ENCODE data around the gene R3HDML.

The R3HDML gene

DNA sequence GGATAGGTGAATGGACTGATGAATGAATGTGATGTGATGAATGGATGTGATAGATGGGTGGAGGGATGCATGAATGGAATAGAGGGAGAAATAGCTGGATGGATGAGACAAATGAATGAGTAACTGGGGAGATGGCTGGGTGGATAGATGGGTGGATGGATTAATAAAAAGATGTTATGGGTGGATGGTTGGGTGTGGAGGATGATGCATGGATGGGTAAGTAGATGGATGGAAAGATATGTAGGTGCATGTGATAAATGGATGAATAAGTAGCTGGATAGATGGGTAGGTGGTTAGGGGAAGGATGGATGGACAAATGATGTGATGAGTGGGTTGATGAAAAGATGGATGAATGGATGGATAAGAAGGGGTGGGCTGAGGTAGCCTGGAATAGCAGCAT is 23.4 kb downstream of the R3HDML start:
- Histone ChIP-seq H3K27ac (ENCODE audit: low read depth, low read length) (no peak overlapping the region), H3K4me3 (ENCODE audit: low read depth in 1 of 2, low read length in 2 of 2) (no peak overlapping the region), H3K9me3 (ENCODE audit: control insufficient read depth in 1 of 2, low read length in 2 of 2) (no peaks in the 10 kb centered on the region), H3K4me1 (ENCODE audit: control insufficient read depth in 1 of 2, insufficient read depth in 2 of 2, low read length in 2 of 2) (peaks cover 28 to 37% of the 10 kb centered on the region in 2 donors), H3K9ac (ENCODE audit: low read depth in 1 of 2, low read length in 2 of 2) (no peak overlapping the region), H3K27me3 (ENCODE audit: control insufficient read depth in 1 of 2, insufficient read depth in 2 of 2, low read length in 2 of 2) (no peaks in the 10 kb centered on the region), H3K36me3 (ENCODE audit: control insufficient read depth in 1 of 2, insufficient read depth in 2 of 2, low read length in 2 of 2) (peaks cover 3 to 6% of the 10 kb centered on the region in 2 donors)

GRCh38 chr20:44361021-44361420 is 24.2 kb downstream of the R3HDML start:
- no peaks in the 10 kb centered on the region for H3K27me3 ChIP-seq (ENCODE audit: control insufficient read depth in 1 of 2, insufficient read depth in 2 of 2, low read length in 2 of 2)
- H3K9ac ChIP-seq (ENCODE audit: low read depth in 1 of 2, low read length in 2 of 2) = no peak overlapping the region
- H3K27ac ChIP-seq (ENCODE audit: low read depth, low read length) = no peak overlapping the region
- peaks cover 28 to 37% of the 10 kb centered on the region in 2 donors for H3K4me1 ChIP-seq (ENCODE audit: control insufficient read depth in 1 of 2, insufficient read depth in 2 of 2, low read length in 2 of 2)
- no peaks in the 10 kb centered on the region for H3K9me3 ChIP-seq (ENCODE audit: control insufficient read depth in 1 of 2, low read length in 2 of 2)
- peaks cover 3 to 6% of the 10 kb centered on the region in 2 donors for H3K36me3 ChIP-seq (ENCODE audit: control insufficient read depth in 1 of 2, insufficient read depth in 2 of 2, low read length in 2 of 2)
- H3K4me3 ChIP-seq (ENCODE audit: low read depth in 1 of 2, low read length in 2 of 2) = no peak overlapping the region

DNA sequence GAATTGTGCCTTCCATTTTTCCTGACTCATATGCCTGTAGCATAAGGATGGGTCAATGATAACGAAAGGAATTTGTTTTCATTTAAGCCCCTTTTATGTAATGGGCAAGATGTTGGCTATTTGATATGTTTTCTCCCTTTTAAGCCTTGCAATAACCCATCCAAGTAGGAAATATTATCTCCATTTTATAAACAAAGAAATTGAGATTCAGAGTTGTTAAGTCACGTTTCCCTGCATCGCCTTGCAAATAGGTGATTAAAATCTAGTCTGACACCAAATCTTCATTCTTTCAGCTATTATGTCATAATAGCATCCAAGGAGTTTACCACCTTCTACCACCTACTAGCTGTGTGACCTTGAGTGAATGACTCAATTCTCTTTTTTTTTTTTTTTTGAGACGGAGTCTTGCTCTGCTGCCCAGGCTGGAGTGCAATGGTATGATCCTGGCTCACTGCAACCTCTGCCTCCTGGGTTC is 25.7 kb downstream of the R3HDML start:
- Histone ChIP-seq H3K36me3 (ENCODE audit: control insufficient read depth in 1 of 2, insufficient read depth in 2 of 2, low read length in 2 of 2) (peaks cover 2 to 3% of the 10 kb centered on the region in 2 donors), H3K9me3 (ENCODE audit: control insufficient read depth in 1 of 2, low read length in 2 of 2) (no peaks in the 10 kb centered on the region), H3K27ac (ENCODE audit: low read depth, low read length) (no peak overlapping the region), H3K4me3 (ENCODE audit: low read depth in 1 of 2, low read length in 2 of 2) (no peak overlapping the region), H3K27me3 (ENCODE audit: control insufficient read depth in 1 of 2, insufficient read depth in 2 of 2, low read length in 2 of 2) (no peaks in the 10 kb centered on the region), H3K9ac (ENCODE audit: low read depth in 1 of 2, low read length in 2 of 2) (no peak overlapping the region), H3K4me1 (ENCODE audit: control insufficient read depth in 1 of 2, insufficient read depth in 2 of 2, low read length in 2 of 2) (peaks cover 23 to 29% of the 10 kb centered on the region in 2 donors)

DNA sequence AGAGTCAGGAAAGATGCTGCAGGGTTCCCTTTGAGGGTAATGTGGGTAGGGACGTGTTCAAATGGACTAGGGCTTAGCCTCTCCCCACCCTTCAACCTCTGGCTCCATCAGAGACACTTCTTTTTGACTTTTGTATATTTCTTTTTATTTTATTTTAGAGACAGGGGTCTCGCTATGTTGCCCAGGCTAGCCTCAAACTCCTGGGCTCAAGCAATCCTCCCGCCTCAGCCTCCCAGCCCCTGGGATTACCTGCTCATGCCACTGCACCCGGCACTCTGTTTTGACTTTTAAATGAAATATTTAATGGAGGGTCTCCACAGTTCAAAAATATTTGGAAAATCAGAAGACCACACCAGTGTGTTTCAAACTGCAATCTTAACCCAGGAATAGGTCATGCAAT is 27.2 kb downstream of the R3HDML start:
- Histone ChIP-seq H3K9me3 (ENCODE audit: control insufficient read depth in 1 of 2, low read length in 2 of 2) (no peaks in the 10 kb centered on the region), H3K27ac (ENCODE audit: low read depth, low read length) (no peak overlapping the region), H3K9ac (ENCODE audit: low read depth in 1 of 2, low read length in 2 of 2) (no peak overlapping the region)

DNA sequence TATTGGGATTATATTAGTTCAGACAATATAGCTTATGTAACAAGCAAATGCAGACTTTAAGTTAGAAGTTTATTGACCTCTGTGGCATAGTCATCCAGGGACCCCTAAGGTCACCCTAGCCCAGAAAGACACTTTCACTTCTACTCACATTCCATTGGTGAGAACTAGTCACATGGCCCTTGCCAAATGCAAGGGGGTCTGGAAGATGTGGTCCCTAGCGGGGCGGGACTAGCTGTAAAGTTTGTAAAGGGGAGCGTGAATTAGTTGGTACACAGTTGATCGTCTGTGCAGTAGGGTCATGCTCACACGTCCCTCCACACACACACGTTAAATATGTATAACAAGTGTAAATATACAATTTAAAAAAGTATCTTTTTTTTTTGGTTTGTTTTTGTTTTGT is 27.9 kb downstream of the R3HDML start:
- H3K9ac ChIP-seq (ENCODE audit: low read depth in 1 of 2, low read length in 2 of 2) = no peak overlapping the region
- peaks cover 2 to 7% of the 10 kb centered on the region in 2 donors for H3K36me3 ChIP-seq (ENCODE audit: control insufficient read depth in 1 of 2, insufficient read depth in 2 of 2, low read length in 2 of 2)
- no peak overlapping the region for H3K27ac ChIP-seq (ENCODE audit: low read depth, low read length)
- no peaks in the 10 kb centered on the region for H3K9me3 ChIP-seq (ENCODE audit: control insufficient read depth in 1 of 2, low read length in 2 of 2)
- peaks cover 11 to 23% of the 10 kb centered on the region in 2 donors for H3K4me1 ChIP-seq (ENCODE audit: control insufficient read depth in 1 of 2, insufficient read depth in 2 of 2, low read length in 2 of 2)
- H3K27me3 ChIP-seq (ENCODE audit: control insufficient read depth in 1 of 2, insufficient read depth in 2 of 2, low read length in 2 of 2) = no peaks in the 10 kb centered on the region
- H3K4me3 ChIP-seq (ENCODE audit: low read depth in 1 of 2, low read length in 2 of 2) = no peak overlapping the region

More for the DNA sequence above, 27.2 kb downstream of the R3HDML start:
- Histone ChIP-seq H3K4me3 (ENCODE audit: low read depth in 1 of 2, low read length in 2 of 2) (no peak overlapping the region), H3K4me1 (ENCODE audit: control insufficient read depth in 1 of 2, insufficient read depth in 2 of 2, low read length in 2 of 2) (peaks cover 10 to 25% of the 10 kb centered on the region in 2 donors), H3K36me3 (ENCODE audit: control insufficient read depth in 1 of 2, insufficient read depth in 2 of 2, low read length in 2 of 2) (peaks cover 2 to 7% of the 10 kb centered on the region in 2 donors), H3K27me3 (ENCODE audit: control insufficient read depth in 1 of 2, insufficient read depth in 2 of 2, low read length in 2 of 2) (no peaks in the 10 kb centered on the region)

GRCh38 chr20:44367746-44368145 is 30.9 kb downstream of the R3HDML start:
- no peaks in the 10 kb centered on the region for H3K9me3 ChIP-seq (ENCODE audit: control insufficient read depth in 1 of 2, low read length in 2 of 2)
- H3K27me3 ChIP-seq (ENCODE audit: control insufficient read depth in 1 of 2, insufficient read depth in 2 of 2, low read length in 2 of 2) = no peaks in the 10 kb centered on the region
- no peak overlapping the region for H3K27ac ChIP-seq (ENCODE audit: low read depth, low read length)
- H3K4me3 ChIP-seq (ENCODE audit: low read depth in 1 of 2, low read length in 2 of 2) = no peak overlapping the region
- peaks cover 2 to 4% of the 10 kb centered on the region in 2 donors for H3K36me3 ChIP-seq (ENCODE audit: control insufficient read depth in 1 of 2, insufficient read depth in 2 of 2, low read length in 2 of 2)
- H3K9ac ChIP-seq (ENCODE audit: low read depth in 1 of 2, low read length in 2 of 2) = no peak overlapping the region
- peaks cover 18 to 19% of the 10 kb centered on the region in 2 donors for H3K4me1 ChIP-seq (ENCODE audit: control insufficient read depth in 1 of 2, insufficient read depth in 2 of 2, low read length in 2 of 2)

DNA sequence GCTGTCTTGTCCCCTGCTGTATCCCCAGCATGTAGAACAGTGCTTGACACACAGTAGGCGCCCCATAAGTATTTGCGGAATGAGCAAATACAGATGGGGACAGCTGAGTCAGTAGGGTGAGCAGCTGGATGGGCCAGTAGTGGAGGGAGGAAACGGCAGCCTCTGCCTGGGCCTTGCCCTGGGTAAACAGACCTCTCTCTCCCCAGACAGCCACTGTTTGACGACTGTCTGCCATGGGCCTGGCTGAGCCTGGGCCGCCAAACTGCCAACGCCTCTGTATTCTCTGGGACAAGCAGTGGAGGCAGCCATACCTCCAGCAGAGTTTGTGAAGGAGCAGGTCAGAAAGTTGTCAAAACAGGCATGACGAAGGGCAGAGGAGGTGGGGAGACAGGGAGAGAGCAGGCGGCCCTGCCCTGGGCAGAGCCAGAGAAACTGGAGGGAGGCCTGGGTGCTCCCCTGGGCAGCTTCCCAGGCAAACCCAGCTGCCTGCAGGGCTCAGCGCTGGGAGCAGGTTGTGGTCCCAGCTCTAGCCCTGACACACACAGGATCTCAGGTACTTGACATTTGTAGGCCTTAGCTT is 33.9 kb downstream of the R3HDML start:
- Histone ChIP-seq H3K27me3 (ENCODE audit: control insufficient read depth in 1 of 2, insufficient read depth in 2 of 2, low read length in 2 of 2) (no peaks in the 10 kb centered on the region), H3K9me3 (ENCODE audit: control insufficient read depth in 1 of 2, low read length in 2 of 2) (no peaks in the 10 kb centered on the region), H3K27ac (ENCODE audit: low read depth, low read length) (no peak overlapping the region), H3K4me1 (ENCODE audit: control insufficient read depth in 1 of 2, insufficient read depth in 2 of 2, low read length in 2 of 2) (peaks cover 18 to 19% of the 10 kb centered on the region in 2 donors), H3K36me3 (ENCODE audit: control insufficient read depth in 1 of 2, insufficient read depth in 2 of 2, low read length in 2 of 2) (peaks cover 0 to 4% of the 10 kb centered on the region in 2 donors), H3K9ac (ENCODE audit: low read depth in 1 of 2, low read length in 2 of 2) (no peak overlapping the region), H3K4me3 (ENCODE audit: low read depth in 1 of 2, low read length in 2 of 2) (no peak overlapping the region)

- H3K36me3 ChIP-seq (ENCODE audit: control insufficient read depth in 1 of 2, insufficient read depth in 2 of 2, low read length in 2 of 2) = peaks cover 0 to 6% of the 10 kb centered on the region in 2 donors
- H3K9me3 ChIP-seq (ENCODE audit: control insufficient read depth in 1 of 2, low read length in 2 of 2) = no peaks in the 10 kb centered on the region
- H3K27me3 ChIP-seq (ENCODE audit: control insufficient read depth in 1 of 2, insufficient read depth in 2 of 2, low read length in 2 of 2) = no peaks in the 10 kb centered on the region
- H3K9ac ChIP-seq (ENCODE audit: low read depth in 1 of 2, low read length in 2 of 2) = no peak overlapping the region
- H3K27ac ChIP-seq (ENCODE audit: low read depth, low read length) = no peak overlapping the region
- H3K4me1 ChIP-seq (ENCODE audit: control insufficient read depth in 1 of 2, insufficient read depth in 2 of 2, low read length in 2 of 2) = peaks cover 6 to 8% of the 10 kb centered on the region in 2 donors
- no peak overlapping the region for H3K4me3 ChIP-seq (ENCODE audit: low read depth in 1 of 2, low read length in 2 of 2)
These were observed 45.8 kb downstream of the R3HDML start for GRCh38 chr20:44382641-44383040.

- H3K9me3 ChIP-seq (ENCODE audit: control insufficient read depth in 1 of 2, low read length in 2 of 2) = no peaks in the 10 kb centered on the region
- peaks cover 15 to 22% of the 10 kb centered on the region in 2 donors for H3K4me1 ChIP-seq (ENCODE audit: control insufficient read depth in 1 of 2, insufficient read depth in 2 of 2, low read length in 2 of 2)
- no peaks in the 10 kb centered on the region for H3K27me3 ChIP-seq (ENCODE audit: control insufficient read depth in 1 of 2, insufficient read depth in 2 of 2, low read length in 2 of 2)
- H3K4me3 ChIP-seq (ENCODE audit: low read depth in 1 of 2, low read length in 2 of 2) = no peak overlapping the region
- no peak overlapping the region for H3K9ac ChIP-seq (ENCODE audit: low read depth in 1 of 2, low read length in 2 of 2)
- H3K36me3 ChIP-seq (ENCODE audit: control insufficient read depth in 1 of 2, insufficient read depth in 2 of 2, low read length in 2 of 2) = peaks cover 0 to 7% of the 10 kb centered on the region in 2 donors
- H3K27ac ChIP-seq (ENCODE audit: low read depth, low read length) = no peak overlapping the region
These were observed 47.7 kb downstream of the R3HDML start for GRCh38 chr20:44384423-44385027.

DNA sequence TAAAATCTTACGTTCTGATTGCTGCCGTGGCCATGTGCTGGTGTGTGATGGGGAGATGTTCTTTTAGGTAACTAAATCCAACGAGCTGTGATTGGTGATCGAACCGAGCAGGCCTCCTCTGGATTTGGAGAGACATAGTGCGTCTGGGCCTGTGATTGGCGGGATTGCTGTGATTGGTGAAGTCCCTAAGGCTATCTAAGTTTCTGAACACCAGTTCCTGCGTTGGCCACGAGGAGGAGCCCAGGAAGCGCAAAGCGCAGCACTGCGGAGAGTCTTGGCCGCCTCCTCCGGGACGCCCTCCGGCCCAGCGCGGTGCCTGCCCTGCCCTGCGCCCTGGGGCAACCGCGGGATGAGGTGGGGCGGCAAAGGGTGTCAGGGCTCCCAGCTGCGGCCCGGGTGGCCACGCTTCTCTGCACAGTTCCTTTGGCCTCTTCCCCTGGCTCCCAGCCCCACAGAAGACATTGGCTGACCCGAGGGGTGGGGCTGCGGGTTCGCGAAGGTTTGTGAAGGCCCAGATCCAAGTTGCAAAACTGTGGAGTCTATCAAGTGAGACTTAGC is 51.7 kb downstream of the R3HDML start:
- Histone ChIP-seq H3K27me3 (ENCODE audit: control insufficient read depth in 1 of 2, insufficient read depth in 2 of 2, low read length in 2 of 2) (no peaks in the 10 kb centered on the region), H3K36me3 (ENCODE audit: control insufficient read depth in 1 of 2, insufficient read depth in 2 of 2, low read length in 2 of 2) (peaks cover 0 to 17% of the 10 kb centered on the region in 2 donors), H3K9me3 (ENCODE audit: control insufficient read depth in 1 of 2, low read length in 2 of 2) (no peaks in the 10 kb centered on the region), H3K9ac (ENCODE audit: low read depth in 1 of 2, low read length in 2 of 2) (peak overlapping the region in 1 of 2 donors; percentile 30), H3K4me3 (ENCODE audit: low read depth in 1 of 2, low read length in 2 of 2) (no peak overlapping the region), H3K4me1 (ENCODE audit: control insufficient read depth in 1 of 2, insufficient read depth in 2 of 2, low read length in 2 of 2) (peaks cover 26 to 32% of the 10 kb centered on the region in 2 donors), H3K27ac (ENCODE audit: low read depth, low read length) (no peak overlapping the region)
